Progenitor cell of endocrine pancreas (in vitro differentiated cells): ENCODE results near the gene RASAL2. TPM values are rescaled to one million over a fixed set of nuclear protein-coding genes. Genes with fewer than 3 reads are reported as not detected.
A peak's percentile ranks its signal among the peaks of the same experiment; 100 is the strongest.

Experiments used
- DNase-seq: peaks from one replicate; pipeline ENCODE4 v3.0.0; 2021; ENCODE audit warnings: low spot score; ENCODE audit not compliant: unreplicated experiment
- H3K27ac Mint-ChIP-seq: 2 replicates; pipeline ENCODE4 v1.8.0; 2021; ENCODE audit warnings: mild to moderate bottlenecking, moderate library complexity, mixed read lengths
- H3K27me3 Mint-ChIP-seq: 2 replicates; pipeline ENCODE4 v1.8.0; 2021; ENCODE audit warnings: mixed read lengths
- H3K36me3 Mint-ChIP-seq: 2 replicates; pipeline ENCODE4 v1.8.0; 2022; ENCODE audit warnings: mixed read lengths; ENCODE audit not compliant: insufficient read depth
- H3K4me1 Mint-ChIP-seq: 2 replicates; pipeline ENCODE4 v1.8.0; 2021; ENCODE audit warnings: low read depth, mixed read lengths
- H3K4me3 Mint-ChIP-seq: 2 replicates; pipeline ENCODE4 v1.8.0; 2021; ENCODE audit warnings: low read depth, mild to moderate bottlenecking, moderate library complexity, mixed read lengths
- H3K9me3 Mint-ChIP-seq: 2 replicates; pipeline ENCODE4 v1.8.0; 2021; ENCODE audit warnings: low read depth, mixed read lengths
- CTCF ChIP-seq: fragments of 200-600 bp; sonication (generic); IDR thresholded peaks from one replicate; pipeline ENCODE4 v1.5.0; 2021; ENCODE audit warnings: antibody characterized with exemption, mild to moderate bottlenecking; ENCODE audit not compliant: unreplicated experiment
- total RNA-seq: library from RNA; stranded (reverse); gene quantifications from 2 replicates; pipeline ENCODE4 v1.2.1, GENCODE V29; 2021

Gene RASAL2
- total RNA-seq, 1 donor from 2014 or later = 28.5 TPM

- no peak overlapping the region for H3K27ac Mint-ChIP-seq
- TF ChIP-seq CTCF = no peak
- H3K4me3 Mint-ChIP-seq = no peak overlapping the region
- H3K36me3 Mint-ChIP-seq = peaks cover 5% of the 10 kb centered on the region
- peaks cover 17% of the 10 kb centered on the region for H3K9me3 Mint-ChIP-seq
- H3K27me3 Mint-ChIP-seq = no peaks in the 10 kb centered on the region
- H3K4me1 Mint-ChIP-seq = peaks cover 10% of the 10 kb centered on the region
- no peak for DNase-seq
Measured at GRCh38 chr1:178183796-178184195, 89.9 kb downstream of the RASAL2 start.

GRCh38 chr1:178188306-178188705 is 94.4 kb downstream of the RASAL2 start:
- H3K9me3 Mint-ChIP-seq = peaks cover 17% of the 10 kb centered on the region
- no peak for DNase-seq
- no peak overlapping the region for H3K4me3 Mint-ChIP-seq
- peaks cover 5% of the 10 kb centered on the region for H3K36me3 Mint-ChIP-seq
- TF ChIP-seq CTCF = no peak
- H3K27me3 Mint-ChIP-seq = no peaks in the 10 kb centered on the region
- peaks cover 19% of the 10 kb centered on the region for H3K4me1 Mint-ChIP-seq
- H3K27ac Mint-ChIP-seq = no peak overlapping the region

GRCh38 chr1:178189814-178190213 is 95.9 kb downstream of the RASAL2 start:
- Mint-ChIP-seq H3K27ac (no peak overlapping the region), H3K4me1 (peaks cover 20% of the 10 kb centered on the region), H3K9me3 (peaks cover 14% of the 10 kb centered on the region), H3K27me3 (no peaks in the 10 kb centered on the region), H3K36me3 (peaks cover 5% of the 10 kb centered on the region), H3K4me3 (no peak overlapping the region)
- TF ChIP-seq CTCF = peak; percentile 34
- DNase-seq = no peak

- TF ChIP-seq CTCF = no peak
- H3K9me3 Mint-ChIP-seq = peaks cover 5% of the 10 kb centered on the region
- no peaks in the 10 kb centered on the region for H3K27me3 Mint-ChIP-seq
- peaks cover 3% of the 10 kb centered on the region for H3K36me3 Mint-ChIP-seq
- no peak overlapping the region for H3K4me3 Mint-ChIP-seq
- peaks cover 16% of the 10 kb centered on the region for H3K4me1 Mint-ChIP-seq
- no peak for DNase-seq
- no peak overlapping the region for H3K27ac Mint-ChIP-seq
Measured at GRCh38 chr1:178190881-178191280, 97.0 kb downstream of the RASAL2 start.

- Mint-ChIP-seq H3K27ac (peak overlapping the region; percentile 26), H3K9me3 (no peaks in the 10 kb centered on the region), H3K36me3 (peaks cover 2% of the 10 kb centered on the region), H3K27me3 (no peaks in the 10 kb centered on the region), H3K4me3 (no peak overlapping the region), H3K4me1 (peaks cover 11% of the 10 kb centered on the region)
- DNase-seq = no peak
- TF ChIP-seq CTCF = no peak
Measured at GRCh38 chr1:178192686-178193085, 98.8 kb downstream of the RASAL2 start.
